HG03354 (cell line): ENCODE data around the gene FGD2.

Experiments
- ATAC-seq: cut with Tn5 transposase; IDR thresholded peaks from one replicate; pipeline ENCODE4 v1.9.1; 2021; ENCODE audit warnings: mild to moderate bottlenecking; ENCODE audit not compliant: unreplicated experiment, poor library complexity, severe bottlenecking

The FGD2 gene

DNA sequence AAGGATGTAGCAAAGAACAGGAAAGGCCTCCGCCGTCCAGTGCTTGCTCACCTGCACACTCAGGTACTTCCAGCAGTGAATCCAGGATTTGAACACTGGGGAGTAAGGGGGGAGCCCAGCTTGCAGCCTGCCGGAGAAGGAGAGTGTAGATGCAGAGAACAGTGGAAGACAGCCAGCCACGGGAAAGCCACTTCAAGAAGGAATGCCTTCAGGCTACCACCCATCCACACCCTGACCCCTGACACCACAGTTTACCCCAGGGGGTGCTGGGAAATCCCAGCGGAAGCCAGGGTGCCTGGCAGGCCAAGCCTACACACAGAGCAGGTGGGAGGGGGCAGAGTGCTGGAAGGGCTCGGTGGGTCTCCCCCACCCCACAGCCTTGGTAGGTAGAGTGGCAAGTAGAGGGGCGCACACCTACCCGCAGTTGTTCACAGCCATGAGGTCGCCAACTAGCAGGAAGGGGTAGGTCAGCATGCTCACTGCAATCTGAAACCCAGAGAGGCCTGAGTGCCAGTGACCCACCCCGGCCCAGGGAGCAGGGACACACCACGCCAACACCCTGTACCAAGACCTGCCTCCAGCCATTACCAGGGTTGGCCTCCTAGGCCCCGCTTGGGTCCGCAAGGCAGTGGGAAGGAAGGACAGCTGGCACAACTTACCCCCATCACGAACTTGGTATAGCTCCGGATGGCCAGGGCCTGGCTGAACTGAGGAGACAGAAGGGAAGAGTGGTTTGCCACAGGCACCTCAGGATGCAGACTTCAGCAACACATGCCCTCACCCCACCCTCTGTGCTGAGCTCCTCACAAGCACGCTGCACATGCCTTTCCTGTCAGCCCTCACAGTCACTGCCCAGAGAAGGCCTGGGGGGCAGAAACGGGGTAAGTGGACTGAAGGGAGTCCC is 35.2 kb upstream of the FGD2 start:
- no peak for ATAC-seq

DNA sequence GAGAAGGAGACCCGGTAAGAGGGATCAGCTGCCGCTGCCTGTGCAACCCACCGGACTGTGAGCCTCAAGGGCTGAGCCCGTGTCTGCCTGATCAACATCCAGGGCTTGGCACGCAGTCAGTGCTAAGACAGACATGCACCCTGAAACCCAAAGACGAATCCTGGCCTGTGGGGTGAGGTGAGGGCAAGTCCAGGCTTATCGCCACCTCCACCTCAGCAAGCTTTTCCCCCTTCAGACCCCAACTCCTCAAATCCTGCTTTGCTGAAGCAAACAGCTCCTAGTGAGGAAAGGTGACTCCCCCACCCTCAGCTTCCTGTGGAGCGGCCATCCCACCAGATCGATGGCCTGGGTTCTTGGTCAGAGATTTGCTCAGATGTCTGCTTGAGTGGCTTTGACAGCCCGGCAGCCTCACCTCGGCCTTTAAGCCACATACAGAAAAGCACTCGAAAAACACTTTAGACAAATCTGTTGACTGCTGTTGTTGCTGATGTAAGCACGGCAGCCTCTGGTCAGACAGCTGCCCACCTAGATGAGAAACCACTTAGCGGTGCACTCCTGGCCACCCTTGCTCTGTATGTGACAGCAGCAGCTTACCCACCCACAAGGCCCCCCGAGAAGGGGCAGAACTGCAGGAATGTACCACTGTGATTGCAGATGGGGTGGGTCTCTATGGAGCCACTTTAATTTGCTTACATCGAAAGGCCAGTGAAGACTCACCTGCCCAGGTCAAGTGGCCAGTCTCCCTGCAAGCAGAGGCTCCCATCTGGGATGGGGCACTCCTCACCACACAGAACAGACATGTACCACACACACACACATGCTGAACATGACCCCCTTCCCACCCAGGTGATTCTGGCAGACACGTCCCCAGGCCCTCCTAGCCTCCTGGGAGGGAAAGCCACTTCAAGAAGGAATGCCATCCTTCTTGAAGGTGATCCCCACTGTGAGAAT is 34.3 kb upstream of the FGD2 start:
- ATAC-seq = no peak

GRCh38 chr6:36971921-36972673 is 33.4 kb upstream of the FGD2 start:
- no peak for ATAC-seq

GRCh38 chr6:36973190-36973589 is 32.3 kb upstream of the FGD2 start:
- ATAC-seq = no peak

DNA sequence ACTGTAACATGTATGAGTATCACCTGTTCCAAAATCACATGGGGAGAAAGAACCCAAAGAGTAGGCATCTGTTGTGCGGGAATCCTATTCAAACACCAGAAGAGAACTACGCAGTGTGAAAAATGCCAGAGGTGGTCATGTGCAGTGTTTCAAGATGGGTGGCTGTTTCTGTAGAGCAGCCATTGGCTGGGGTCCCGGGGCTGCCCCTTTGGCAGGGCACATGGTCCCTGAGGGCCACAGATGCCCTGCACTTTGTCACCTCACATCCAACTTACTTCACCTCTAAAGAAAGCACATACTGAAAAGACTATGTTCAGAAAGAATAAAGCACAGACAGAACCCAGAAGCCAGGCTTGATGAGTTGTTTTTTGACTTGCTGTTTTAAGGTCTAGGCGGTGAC is 31.8 kb upstream of the FGD2 start:
- no peak for ATAC-seq

DNA sequence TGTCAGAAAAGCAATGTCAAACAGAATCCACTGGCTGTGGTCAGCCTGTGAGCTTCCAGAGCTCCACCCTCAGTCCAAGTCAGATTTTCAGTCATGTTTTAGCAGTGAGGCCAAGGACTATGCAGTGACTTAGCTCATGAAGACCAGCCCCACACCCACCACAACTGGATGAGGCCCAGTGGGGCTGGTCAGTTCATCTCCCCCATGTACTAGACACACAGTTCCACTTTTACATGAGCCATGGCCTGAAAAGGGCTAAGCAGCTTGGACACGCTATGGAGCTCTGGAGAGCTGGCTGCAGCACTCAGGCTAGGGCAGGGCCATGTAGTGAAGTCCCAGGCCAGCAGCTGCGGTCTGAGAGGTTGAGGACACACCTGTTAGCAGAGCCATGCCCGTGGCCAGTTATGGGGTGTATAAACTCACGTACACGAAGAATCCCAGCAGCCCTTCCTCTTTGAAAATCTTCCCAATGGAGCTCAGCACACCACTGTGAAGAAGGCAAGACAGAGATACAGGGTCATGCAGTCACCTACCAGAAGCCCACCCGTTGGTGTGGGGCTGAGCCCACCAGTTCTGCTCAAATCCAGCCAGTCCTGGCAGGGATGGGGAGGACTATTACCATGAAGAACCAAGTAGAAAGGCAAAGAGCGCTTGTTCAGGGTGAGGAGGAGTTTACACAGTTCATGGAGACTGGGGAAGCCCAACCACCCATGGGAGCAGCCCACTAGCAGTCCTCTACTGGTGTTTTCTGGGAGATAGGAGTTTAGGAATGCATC is 30.0 kb upstream of the FGD2 start:
- ATAC-seq = no peak

DNA sequence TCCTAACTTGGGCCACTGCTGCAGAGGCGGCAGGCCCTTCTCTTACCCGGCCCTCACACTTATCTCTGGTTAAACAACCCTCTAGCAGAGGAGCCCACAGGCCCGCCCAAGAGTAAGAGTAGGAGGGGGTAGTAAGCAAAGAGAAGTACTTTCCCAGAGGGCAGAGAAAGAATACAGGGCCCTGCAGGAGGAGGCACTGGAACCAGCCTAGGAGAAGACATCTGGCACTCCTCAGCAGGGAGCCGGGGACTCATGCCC is 29.5 kb upstream of the FGD2 start:
- no peak for ATAC-seq

DNA sequence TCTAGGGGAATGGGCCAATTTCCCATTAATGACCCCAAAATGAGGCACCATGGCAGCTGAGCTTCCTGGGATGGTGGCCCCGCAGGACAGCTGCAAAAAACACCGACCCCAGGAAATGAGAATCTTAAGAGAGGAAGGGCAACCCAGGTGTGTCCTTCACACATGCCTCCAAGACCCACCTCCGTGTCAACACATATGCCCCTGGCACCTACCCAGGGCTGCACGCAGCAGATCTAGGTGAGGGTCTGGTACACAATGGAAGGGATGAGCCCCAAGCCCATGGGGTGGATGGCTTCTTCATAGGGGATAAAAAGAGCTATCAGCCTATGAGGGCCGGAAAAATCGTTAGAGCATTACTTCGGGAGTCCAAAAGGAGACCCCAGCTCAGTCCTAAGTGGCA is 28.9 kb upstream of the FGD2 start:
- no peak for ATAC-seq

DNA sequence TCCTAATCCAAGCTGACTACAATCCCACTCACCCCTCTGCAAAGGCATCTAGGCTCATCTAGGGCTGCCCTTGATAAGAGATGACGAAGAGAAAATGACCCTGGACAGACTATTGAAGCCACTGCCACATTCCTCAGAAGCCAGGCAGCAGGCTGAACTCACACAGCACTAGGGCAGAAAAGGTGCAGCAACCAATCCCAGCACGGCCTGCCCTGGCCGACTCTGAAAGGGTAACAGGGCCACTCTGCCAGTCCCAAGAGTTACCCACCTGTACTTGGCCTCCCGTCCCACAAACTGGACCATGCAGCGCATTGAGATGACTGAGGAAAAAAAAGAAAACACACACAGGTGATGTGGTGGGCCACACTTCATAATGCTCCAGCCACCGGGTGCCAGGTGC is 28.5 kb upstream of the FGD2 start:
- ATAC-seq = no peak

GRCh38 chr6:36977470-36977941 is 27.9 kb upstream of the FGD2 start:
- no peak for ATAC-seq

GRCh38 chr6:36978421-36979346 is 26.8 kb upstream of the FGD2 start:
- ATAC-seq = no peak

- no peak for ATAC-seq
Observed at GRCh38 chr6:36979347-36979742, 26.1 kb upstream of the FGD2 start.

- no peak for ATAC-seq
Observed at GRCh38 chr6:36980129-36980528, 25.3 kb upstream of the FGD2 start.

- no peak for ATAC-seq
Observed at GRCh38 chr6:36980876-36981619, 24.4 kb upstream of the FGD2 start.

GRCh38 chr6:36983538-36983937 is 21.9 kb upstream of the FGD2 start:
- no peak for ATAC-seq

DNA sequence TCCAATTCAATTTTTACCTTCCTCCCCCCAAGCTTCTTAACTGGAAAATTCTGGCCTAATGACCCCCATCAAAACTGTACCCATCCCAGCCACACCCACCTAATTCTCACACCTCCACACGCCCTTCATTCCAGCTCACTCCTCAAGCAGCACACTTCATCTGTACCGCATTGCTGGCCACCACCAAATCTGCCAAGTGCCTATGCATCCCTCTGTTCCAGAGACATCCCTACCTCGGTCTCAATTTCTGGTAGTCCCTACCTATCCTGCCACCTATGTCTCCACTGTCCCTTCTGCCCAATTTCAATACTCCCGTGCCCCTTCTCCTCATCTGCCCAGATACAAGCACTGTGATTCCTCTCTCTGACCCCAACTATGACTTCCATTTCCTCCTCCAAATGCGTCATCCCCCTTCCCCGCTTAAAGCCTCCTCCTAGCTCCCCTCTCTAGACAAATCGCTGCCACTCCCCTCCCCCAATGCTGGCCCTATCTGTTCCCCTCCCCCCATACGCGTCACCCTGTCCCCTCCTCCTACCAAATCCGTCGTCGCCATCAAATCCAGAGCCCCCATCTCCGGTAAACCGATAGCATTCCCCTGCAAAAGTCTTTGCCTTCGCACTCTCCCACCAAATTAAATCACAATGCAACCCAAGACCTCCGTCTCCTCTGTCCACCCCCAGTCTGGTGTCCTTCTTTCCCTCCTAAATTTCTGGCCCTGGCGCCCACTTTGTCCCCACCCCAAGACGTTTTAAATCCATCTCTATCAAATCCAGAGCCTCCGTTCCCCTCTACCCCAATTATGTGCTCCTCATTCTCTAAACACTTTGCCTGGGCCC is 20.7 kb upstream of the FGD2 start:
- no peak for ATAC-seq

- ATAC-seq = no peak
Observed at GRCh38 chr6:36985417-36985807, 20.0 kb upstream of the FGD2 start.
